Superior temporal gyrus (tissue), 1 donor: Measurements from ENCODE around the gene PGGHG.
"Not testable (repeated sequence)": the region's sequence is repeated elsewhere in the genome, so short reads cannot be mapped to it uniquely, and the experiment has no call there.

ENCODE experiments used
- DNase-seq: peaks from one replicate; pipeline ENCODE4 v3.0.0-alpha.2; 2016; ENCODE audit errors: extremely low spot score

PGGHG gene

DNA sequence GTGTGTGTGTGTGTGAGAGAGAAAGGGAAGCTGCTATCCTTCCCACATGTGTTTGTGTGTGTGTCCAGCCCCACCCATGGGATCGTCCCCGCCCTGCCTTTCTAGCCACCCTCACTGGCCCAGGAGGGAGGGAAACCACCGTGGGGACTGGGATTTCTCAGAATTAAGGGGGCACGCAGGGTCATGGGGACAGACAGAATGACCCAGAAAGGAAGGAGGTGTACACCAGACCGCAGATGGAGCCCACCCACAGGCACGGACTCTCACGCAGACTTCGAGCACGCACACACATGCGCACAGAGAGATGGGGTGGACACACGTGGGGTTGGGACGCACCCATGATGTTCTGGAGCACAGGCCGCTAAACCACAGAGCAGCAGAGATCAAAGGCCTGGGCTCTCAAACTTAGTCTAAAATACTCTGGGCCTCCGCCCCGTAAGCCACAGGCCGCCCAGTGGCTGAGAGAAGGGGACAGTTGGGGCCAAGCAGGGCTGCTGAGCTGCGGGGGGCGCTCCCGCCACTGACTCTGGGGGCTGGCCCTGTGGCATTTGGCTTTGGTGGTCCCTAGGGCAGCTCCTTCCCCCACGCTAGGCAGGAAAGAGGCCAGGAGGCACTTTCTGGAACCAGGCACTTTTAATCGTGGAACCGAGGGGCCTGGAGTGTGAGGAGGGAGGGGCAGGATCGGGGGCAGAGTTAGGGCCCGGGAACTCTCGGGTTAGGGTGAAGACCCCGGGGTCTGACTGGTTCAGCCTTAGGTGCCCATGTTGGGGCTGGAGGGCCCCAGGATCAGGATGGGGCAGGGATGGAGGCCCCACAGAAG, 8.9 kb downstream of the PGGHG start:
- DNase-seq, result no peak

DNA sequence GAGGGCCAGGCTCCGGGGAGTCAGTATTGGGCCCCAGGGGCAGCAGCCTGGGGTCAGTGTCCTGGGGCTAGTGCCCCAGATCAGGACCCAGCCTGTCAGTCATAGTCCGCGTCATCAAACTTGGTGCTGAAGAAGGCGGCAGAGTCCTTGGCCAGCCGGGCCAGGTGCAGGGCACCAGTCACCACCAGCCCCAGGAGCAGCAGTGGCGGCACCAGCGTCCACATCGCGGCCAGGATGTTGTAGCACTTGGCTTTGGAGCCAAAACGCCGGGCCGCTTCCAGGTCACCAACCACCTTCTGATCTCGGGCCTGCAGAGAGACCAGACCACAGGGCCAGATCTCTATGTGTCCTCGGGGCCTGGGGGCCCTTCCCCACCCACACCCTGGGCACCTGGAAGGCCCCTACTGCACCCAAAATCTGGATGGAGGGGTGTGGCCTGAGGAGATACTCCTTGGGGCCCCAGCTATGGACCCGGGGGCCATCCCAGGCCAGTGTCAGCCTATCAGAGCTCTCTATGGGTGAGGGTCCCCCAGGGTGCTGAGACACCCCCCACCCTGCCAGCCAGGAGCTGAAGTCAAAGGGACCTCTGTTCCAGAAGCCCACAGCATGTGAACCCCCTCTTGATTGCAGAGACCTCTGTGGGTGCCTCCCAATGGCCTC, 9.6 kb downstream of the PGGHG start:
- no peak for DNase-seq

DNA sequence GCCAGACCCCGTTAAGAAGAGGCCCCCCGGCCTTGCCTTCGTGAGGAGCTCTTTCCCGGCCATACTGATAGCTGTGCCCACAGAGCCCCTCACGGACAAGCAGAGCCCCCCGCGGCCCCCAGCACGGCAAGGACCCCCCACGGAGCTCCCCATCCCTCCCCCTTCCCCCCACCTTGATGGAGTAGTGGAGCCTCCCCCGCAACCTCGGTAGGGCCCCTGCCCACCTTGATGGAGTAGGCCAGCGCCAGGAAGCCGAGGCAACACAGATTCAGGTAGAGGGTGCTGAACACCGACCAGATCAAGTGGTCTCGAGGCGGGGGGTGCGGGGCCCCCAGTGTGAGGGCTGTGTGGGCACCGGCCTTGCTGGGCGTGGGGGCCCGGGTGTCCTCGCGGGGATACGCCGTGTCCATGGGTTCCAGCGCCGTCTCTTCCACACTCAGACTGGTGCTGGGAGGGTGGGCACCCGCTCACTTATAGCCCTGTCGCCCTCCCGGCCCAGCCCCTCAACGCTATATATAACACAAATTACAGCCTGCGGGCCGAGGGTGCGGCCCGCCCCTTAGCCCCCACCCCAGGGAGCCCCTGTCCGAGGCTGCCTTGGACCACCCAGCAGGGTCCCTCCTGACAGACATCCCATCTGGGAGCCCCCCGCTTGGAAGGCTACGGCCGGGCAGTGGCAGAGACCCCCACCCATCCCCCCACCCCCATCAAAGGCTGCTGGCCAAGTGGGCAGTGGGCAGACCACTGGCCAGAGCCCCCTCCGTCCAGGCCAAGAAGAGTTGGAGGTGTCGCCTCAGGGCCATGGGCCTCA, 10.4 kb downstream of the PGGHG start, which contains the start of gene IFITM5:
Gene IFITM5 (minus strand): TSS at position 446 of the 811 bp plus-strand sequence. CDS start 36 bp downstream, at position 410.
- DNase-seq, result no peak

DNA sequence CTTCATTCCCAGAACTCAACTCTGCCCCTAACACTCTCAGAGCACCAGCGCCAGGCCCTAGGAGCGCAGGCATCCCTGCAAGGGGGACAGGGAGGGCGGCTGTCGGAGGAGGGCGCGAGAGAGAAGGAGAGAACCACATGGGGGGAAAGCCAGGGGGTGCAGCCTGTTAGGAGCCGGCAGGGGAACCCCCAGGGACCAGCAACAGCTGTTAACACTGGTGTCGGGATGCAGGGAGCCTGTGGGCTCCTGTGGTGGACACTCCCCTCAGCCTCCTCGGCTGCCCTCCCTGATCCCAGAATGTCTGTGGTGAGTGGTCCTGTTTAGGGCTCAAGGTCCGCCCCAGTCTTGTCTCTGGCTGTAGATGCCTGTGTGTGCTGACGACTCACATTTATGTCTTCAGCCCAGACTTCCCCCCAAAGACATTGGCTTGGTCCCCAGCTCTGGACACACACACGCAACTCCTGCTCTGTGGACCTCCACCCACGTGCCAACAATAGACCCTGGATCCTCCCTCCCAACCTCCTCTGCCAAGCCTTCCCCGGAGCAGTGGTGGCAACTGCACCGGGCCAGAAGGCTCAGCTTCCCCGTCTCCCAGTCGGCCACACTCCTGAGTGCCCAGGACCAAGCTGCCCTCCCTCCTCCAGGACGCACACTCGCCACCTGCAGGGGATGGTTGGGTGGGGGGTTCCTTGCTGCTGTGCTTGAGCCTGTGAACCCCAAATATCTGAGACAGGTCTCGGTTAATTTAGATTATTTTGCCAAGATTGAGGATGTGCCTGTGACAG, 11.2 kb downstream of the PGGHG start:
- no peak for DNase-seq

DNA sequence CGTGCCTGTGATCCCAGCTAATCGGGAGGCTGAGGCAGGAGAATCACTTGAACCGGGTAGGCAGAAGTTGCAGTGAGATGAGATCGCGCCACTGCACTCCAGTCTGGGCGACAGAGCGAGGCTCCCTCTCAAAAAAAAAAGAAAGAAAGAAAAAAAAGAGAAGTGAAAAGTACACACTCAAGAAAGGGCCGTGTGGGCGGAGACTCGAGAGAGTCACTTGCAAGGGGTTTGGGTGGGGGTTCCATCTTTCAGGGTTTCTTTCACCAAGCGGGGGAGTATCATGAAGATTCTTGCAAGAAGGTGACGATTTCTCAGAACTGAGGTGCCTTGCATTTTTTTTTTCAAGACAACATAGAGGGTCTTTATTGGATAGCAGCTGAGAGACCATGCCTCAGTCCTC, 14.4 kb downstream of the PGGHG start:
- no peak for DNase-seq

DNA sequence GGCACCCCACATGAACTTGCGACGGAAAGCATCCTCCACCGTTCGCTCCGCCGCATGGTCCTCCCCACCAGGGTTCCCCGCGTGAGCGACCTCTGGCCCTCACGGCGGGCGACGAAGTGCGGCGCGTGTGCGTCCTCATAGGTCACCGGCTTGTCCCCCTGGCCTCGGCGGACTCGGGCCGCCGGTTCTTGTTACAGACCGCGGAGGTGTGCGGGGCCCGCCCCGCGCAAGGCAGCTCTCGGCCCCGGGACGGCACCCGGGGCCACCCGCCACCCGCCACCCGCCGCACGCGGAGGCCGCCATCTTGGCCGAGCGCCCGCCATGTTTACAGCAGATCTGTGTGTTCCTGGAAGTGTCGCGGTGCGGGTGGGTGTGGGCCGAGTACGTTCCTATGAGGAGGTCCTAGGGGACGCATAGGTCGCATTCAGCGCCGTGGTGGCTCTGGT, 15.2 kb downstream of the PGGHG start:
- no peak for DNase-seq

DNA sequence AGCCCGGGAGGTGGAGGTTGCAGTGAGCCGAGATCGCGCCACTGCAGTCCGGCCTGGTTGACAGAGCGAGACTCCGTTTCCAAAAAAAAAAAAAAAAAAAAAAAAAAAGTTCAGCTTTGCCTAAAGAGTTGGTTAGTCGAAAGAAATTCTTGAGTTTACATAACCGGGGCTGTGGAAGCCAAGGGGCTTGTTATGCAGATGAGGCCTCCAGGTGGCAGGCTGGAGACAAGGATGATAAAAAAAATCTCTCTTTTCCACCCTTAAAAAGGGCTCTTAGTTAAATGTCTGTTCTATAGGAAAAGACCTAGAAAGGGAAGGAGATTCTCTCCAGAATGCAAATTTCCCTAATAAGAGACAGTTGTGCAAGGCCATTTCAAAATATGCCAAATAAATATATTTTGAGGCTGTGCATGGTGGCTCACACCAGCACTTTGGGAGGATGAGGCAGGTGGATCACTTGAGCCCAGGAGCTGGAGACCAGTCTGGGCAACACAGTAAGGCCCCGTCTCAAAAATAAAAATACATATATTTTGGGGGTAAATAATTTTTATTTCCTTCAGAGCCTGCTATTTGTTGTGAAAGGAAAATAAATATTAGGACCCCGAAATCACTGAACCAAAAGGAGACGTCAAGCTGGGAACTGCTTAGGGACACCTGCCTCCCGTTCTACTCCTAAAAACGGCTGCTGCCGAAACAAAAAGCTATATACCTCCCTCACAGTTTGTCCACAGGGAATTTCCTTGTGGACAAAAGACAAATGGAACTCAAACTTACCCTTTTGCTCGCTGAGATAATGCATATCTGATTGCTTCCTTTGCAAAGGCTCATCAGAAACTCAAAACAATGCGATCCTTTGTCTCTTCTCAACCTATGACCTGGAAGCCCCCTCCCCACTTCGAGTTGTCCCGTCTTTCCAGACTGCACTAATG, 16.3 kb downstream of the PGGHG start:
- DNase-seq, result peak; percentile 60

DNA sequence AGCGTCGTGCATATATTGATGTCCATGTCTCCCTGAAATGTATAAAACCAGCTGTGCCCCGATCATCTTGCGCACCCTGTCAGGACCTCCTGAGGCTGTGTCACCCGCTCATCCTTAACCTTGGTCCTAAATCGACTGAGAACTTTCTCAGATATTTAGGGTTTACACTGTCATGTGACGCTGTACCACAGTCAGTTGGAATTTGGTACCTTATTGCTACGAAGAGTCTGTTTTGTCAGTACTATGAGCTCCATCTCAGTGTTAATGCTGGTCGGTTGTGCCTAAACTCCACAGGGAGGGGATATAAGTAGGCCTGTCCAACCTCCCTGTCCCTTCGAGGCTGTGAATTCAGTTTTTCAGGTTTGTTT, 16.9 kb downstream of the PGGHG start:
- no peak for DNase-seq

DNA sequence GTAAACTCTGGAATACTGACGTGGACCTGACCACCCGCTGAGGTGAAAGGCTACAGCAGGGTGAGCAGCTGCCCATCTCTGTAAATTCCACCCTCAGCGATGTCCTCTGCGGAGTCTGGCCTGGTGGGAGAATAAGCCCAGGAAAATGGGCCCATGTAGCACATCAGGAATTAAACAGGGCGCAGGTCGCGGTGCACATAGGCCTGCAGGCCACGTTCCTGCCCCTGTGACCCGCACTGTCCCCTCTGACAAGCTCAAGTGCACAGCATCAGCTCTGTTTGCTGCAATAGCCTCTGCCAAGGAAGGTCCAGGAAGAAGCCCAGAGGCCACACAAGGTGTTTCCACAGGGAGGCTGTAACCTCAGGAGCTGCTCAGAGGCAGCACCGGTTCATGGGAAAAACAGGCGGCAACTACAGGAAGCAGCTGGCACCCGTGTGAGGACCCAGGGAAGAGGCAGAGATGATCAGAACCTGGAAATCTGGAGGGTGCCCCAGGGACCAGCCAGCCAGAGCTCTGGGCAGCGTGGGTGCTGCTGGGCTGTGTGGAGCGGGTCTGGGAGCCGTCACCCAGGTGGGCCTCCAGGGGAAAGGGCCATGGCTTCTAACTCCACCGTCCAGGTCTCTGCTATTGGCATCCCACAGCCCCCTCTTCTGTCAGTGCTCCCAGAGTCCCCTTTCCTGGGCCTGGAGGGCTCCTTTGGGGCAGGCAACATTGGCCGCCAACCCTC, 17.9 kb downstream of the PGGHG start:
- DNase-seq, result no peak

DNA sequence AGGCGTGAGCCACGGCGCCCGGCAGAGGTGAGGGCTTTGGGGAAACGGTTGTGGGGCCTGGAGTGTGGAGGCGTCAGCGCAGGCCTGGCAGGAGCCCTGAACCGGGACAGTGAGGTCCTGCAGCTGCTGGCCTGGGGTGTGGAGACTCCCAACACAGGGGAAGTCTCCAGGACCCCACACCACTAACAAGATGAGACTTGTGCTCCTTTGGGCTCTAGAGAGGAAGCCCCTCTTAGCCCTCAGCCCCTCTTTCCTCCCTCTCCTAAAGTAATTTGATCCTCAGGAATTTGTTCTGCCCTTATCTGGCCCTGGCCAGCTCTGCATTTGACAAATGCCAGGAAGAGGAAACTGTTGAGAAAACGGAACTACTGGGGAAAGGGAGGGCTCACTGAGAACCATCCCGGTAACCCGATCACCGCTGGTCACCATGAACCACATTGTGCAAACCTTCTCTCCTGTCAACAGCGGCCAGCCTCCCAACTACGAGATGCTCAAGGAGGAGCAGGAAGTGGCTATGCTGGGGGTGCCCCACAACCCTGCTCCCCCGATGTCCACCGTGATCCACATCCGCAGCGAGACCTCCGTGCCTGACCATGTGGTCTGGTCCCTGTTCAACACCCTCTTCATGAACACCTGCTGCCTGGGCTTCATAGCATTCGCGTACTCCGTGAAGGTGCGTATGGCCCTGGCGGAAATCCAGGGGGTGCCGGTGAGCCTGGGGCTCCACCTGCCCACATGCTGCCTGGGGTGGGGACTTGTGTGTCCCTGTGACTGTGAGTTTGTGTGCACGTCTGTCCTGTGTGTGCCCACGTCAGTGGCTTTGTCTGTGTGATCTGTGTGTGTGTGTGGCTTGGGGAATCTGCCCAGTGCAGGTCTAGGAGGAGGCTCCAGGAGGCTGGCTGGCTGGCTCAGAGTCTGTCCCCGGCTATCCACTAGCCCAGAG, 19.1 kb downstream of the PGGHG start, which contains the start of gene IFITM2:
Gene IFITM2 (plus strand): TSS at position 51 of the 943 bp plus-strand sequence. CDS start 377 bp downstream, at position 428.
- DNase-seq, result not testable (repeated sequence)

DNA sequence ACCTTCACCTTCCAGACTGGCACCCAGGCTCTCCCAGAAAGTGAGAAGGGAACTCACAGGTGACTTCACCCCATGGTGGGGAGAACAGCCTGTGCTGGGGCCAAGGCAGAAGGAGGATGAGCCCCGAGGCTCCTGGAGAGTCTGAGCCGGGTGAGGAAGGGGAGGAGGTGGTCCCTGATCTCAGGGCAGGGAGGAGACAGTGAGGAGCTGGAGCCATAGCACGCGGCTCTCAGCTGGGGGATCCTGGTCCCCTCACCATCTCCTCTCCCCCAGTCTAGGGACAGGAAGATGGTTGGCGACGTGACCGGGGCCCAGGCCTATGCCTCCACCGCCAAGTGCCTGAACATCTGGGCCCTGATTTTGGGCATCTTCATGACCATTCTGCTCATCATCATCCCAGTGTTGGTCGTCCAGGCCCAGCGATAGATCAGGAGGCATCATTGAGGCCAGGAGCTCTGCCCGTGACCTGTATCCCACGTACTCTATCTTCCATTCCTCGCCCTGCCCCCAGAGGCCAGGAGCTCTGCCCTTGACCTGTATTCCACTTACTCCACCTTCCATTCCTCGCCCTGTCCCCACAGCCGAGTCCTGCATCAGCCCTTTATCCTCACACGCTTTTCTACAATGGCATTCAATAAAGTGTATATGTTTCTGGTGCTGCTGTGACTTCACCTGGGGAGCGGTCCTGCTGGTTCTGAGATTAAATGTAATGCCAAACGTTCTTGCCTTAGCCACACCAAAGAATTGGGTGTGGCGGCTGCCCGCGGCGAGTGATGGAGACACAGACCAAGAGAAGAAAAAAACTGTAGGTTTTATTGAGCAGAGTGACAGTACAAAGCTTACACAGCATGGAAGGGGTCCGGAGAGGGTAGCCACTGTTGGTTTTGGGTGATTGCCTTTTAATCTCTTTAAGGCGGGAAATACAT, 20.1 kb downstream of the PGGHG start:
- not testable (repeated sequence) for DNase-seq

DNA sequence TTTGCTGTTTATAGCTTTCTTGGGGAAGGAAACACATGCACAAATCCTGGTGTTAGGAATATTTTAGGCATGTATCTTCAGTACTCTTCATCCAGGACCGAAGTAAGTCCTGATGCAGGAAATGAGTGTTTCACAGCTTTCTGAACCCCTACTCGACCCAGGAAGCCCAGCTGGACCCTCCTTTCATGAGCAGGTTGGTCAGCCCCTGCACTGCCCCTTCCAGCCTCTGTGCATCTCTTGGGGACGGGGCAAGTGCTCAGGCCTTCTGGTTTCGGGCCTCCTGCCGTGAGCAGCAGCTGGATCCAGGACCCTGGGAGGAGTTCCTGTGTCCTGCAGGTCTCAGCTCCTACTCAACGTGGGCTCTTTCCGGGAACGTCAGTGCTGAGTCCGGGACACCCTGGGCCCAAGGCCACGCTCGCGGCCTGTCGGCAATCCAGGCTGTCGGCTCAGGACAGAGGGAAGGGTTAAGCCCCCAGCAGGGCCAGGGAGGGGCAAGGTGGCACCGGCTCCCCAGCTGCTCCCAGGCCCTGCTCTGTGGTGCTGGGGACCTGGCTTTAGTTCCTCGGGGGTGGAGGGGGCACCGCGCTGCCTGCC, 21.1 kb downstream of the PGGHG start:
- not testable (repeated sequence) for DNase-seq

DNA sequence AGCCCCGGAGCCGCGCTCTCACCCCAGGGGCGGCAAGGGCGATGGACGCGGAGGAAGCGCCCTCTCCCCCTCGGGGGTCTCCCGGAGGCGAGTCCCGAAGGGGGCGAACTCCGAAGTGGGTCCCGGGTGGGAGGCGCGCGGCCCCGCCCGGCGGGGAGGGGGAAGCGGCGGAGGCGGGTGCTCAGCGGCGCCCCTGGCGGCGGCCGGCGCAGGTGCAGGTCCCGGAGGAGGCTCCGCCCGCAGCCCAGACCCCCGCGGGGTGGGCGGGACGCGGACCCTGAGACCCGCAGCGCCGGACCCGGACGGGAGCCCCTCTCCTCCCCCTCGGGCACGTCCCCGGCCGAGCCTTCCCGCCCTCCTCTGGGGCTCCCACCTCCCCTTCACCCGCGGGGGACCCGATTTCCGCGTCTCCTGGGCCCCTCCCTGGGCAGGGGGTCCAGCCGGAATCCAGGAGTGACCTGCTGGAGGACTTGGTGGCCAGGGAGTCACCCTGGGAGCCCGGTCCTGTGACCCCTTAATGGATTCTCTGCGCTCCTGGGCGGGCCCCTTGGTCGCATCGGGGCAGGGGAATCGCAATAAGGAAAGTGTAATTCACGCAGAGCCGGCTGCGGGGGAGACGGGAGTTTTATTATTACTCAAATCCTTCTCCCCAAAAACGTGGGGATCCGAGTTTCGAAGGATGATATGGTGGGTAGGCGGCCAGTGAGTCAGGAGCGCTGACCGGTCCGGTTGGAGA, 22.3 kb downstream of the PGGHG start:
- not testable (repeated sequence) for DNase-seq

DNA sequence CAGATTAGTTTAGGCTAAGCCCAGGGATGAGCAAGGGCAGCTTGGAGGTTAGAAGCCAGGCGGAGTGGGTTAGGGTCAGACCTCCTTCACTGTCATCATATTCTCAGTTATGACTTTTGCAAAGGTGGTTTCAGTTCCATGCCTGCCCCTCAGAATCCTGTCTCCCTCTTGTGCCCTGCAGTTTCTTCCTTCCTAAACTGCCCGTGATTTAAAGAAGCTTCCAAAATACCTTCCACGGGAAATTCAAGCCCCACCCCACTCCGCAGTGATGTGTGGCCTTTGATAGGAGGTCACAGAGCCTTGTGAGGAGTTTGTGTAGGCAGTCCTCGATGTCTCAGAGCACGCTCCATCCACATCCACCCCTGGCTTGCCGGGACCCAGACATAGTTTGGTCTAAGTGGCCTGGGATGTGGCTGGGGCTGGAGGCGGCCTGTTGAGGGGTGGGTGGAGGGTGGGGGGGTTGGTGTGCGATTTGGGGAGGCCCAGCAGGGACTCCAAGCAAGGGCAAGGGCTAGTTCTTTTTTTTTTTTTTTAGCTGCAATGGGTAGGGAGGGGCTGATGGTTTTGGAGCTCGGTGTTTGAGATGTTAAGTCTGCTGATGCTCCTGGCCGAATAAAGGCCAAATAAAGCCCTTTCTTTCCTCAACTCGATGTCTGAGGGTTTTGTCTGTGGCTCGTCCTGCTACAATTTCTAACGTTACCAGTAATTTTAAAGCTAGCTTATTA, 23.3 kb downstream of the PGGHG start:
- no peak for DNase-seq

DNA sequence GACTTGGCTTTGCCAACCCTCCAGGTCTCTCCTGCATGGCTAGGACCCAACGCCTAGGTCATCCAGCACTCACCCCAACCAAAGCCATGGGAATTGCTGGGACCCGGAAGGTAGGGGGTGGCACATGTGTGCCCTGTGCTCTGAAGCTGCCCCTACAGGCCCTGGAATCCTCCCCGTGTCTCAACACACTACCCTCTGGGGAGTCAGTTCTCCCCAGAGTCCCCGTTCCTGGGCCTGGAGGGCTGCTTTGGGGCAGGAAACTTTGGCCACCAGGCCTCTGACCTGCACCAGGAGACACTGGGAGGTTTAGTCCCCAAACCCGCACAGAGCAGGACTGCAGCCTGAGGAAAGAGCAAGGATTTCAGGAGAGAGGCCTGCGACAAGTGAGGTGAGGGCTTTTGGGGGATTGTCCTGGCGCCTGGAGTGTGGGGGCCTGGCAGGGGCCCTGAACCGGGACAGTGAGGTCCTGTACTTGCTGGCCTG, 24.4 kb downstream of the PGGHG start:
- no peak for DNase-seq
